Activated B cell treated with CpG ODN at 0.5 μM for 24 hours (primary cell): ENCODE results near the gene ABCG2. TPM values are rescaled to one million over a fixed set of nuclear protein-coding genes. Genes with fewer than 3 reads are reported as not detected.

ENCODE experiments used
- ATAC-seq: fragments of 200-7000 bp; cut with Tn5 transposase; one replicate; pipeline ENCODE4 v1.10.0; 2021; ENCODE audit warnings: low read depth, mild to moderate bottlenecking, moderate library complexity
- CTCF ChIA-PET: fragments of 350-600 bp; sonication (Branson Sonifier 250); formaldehyde crosslinking; loops from one replicate; lab custom pipeline; 2021; ENCODE audit warnings: antibody characterized with exemption; lab: Charles Lee
- POLR2A ChIA-PET: fragments of 350-600 bp; sonication (Branson Sonifier 250); formaldehyde crosslinking; loops from one replicate; lab custom pipeline; 2021; ENCODE audit warnings: antibody characterized with exemption; lab: Charles Lee
- DNase-seq: peaks from one replicate; pipeline ENCODE4 v3.0.0; 2022
- H3K27ac Mint-ChIP-seq: one replicate; pipeline ENCODE4 v1.8.0; 2020; ENCODE audit warnings: mixed read lengths
- H3K27me3 Mint-ChIP-seq: one replicate; pipeline ENCODE4 v1.8.0; 2021; ENCODE audit warnings: mixed read lengths
- H3K36me3 Mint-ChIP-seq: one replicate; pipeline ENCODE4 v1.8.0; 2021; ENCODE audit warnings: low read depth, mixed read lengths
- H3K4me1 Mint-ChIP-seq: one replicate; pipeline ENCODE4 v1.8.0; 2021; ENCODE audit warnings: mixed read lengths
- H3K4me3 Mint-ChIP-seq: one replicate; pipeline ENCODE4 v1.8.0; 2020; ENCODE audit warnings: mild to moderate bottlenecking, mixed read lengths
- H3K9me3 Mint-ChIP-seq: one replicate; pipeline ENCODE4 v1.8.0; 2020; ENCODE audit warnings: mixed read lengths
- intact Hi-C: fragments of 100-400 bp; cut with micrococcal nuclease; formaldehyde crosslinking; loops from one replicate; pipeline ENCODE4 v1.15.1; 2024
- total RNA-seq: library from RNA; stranded (reverse); gene quantifications from 2 replicates; pipeline ENCODE4 v1.2.3, GENCODE V29; 2022
- TF ChIP-seq, protein P1 (sequence below): fragments of 200-600 bp; IDR thresholded peaks from one replicate; pipeline ENCODE4 v1.8.0; 2022; ENCODE audit warnings: antibody characterized with exemption, mild to moderate bottlenecking

The ABCG2 gene
- total RNA-seq, 1 donor from 2014 or later: 0.13 TPM

DNA sequence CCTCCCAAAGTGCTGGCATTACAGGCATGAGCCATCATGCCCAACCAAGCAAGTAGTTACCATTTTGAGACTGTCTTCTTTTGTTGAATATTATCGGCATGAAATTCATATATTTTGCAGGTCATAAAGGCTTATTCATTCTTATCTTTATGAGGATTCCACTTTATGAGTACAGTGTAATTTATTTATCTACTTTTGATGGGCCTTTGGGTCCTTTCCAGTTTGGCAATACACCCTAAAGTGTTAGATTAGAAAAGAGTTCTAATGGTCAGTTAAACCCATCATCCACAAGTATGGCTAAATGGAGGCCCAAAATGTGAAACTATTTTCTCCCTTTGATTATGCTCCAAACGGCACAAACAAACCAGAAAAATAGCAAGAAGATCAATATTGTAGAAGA lies 10.9 kb upstream of the ABCG2 start:
- Mint-ChIP-seq H3K9me3 (peaks cover 5% of the 10 kb centered on the region), H3K27me3 (no peaks in the 10 kb centered on the region), H3K27ac (no peak overlapping the region), H3K4me1 (no peaks in the 10 kb centered on the region), H3K4me3 (no peak overlapping the region), H3K36me3 (no peaks in the 10 kb centered on the region)
- intact Hi-C loops: no loop called here
- CTCF ChIA-PET: no interaction called here
- TF ChIP-seq, protein P1, sequence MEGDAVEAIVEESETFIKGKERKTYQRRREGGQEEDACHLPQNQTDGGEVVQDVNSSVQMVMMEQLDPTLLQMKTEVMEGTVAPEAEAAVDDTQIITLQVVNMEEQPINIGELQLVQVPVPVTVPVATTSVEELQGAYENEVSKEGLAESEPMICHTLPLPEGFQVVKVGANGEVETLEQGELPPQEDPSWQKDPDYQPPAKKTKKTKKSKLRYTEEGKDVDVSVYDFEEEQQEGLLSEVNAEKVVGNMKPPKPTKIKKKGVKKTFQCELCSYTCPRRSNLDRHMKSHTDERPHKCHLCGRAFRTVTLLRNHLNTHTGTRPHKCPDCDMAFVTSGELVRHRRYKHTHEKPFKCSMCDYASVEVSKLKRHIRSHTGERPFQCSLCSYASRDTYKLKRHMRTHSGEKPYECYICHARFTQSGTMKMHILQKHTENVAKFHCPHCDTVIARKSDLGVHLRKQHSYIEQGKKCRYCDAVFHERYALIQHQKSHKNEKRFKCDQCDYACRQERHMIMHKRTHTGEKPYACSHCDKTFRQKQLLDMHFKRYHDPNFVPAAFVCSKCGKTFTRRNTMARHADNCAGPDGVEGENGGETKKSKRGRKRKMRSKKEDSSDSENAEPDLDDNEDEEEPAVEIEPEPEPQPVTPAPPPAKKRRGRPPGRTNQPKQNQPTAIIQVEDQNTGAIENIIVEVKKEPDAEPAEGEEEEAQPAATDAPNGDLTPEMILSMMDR: no peak
- no peak for ATAC-seq
- DNase-seq: no peak
- POLR2A ChIA-PET: no interaction called here

DNA sequence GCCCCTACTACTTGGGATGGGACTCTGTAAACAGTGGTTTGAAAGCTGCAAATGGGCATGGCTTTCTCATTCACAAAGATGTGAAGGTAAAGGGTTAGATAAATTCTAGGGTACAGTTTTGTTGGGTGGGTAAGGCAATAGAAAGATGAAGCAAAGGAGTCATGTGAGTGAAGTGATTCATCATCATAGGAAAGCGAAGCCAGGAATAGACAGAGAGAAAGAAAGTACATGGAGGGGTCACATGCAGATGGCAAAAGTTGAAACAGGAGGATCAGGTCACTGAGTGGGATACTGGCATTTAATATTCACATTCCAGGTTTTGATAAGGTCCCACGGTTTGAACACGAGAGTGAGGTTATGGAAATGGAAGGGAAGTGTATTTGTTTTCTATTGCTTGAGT lies 8.2 kb upstream of the ABCG2 start:
- POLR2A ChIA-PET: no interaction called here
- TF ChIP-seq, protein P1: no peak
- intact Hi-C loops: no loop called here
- no peak overlapping the region for H3K4me3 Mint-ChIP-seq
- H3K4me1 Mint-ChIP-seq: no peaks in the 10 kb centered on the region
- peaks cover 6% of the 10 kb centered on the region for H3K9me3 Mint-ChIP-seq
- no peaks in the 10 kb centered on the region for H3K27me3 Mint-ChIP-seq
- CTCF ChIA-PET: no interaction called here
- no peak overlapping the region for H3K27ac Mint-ChIP-seq
- no peak for ATAC-seq
- no peaks in the 10 kb centered on the region for H3K36me3 Mint-ChIP-seq
- DNase-seq: no peak

DNA sequence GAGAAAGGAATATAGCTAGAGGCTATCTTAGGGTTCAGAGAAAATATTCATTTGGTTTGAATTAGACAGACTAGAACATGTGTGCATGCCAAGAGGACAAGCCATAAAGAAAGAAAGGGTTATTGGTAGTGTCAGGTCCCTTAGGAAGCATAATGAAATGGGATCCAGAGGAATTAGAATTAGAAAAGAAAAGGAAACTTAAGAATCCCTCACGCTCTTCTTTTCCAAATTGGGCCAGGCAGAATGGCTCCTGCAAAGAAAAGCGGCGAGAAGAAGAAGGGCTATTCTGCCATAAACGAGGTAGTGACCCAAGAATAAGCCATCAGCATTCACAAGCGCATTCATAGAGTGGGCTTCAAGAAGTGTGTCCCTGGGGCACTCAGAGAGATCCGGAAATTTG lies 4.9 kb upstream of the ABCG2 start:
- Mint-ChIP-seq H3K4me3 (no peak overlapping the region), H3K27me3 (peaks cover 6% of the 10 kb centered on the region), H3K27ac (no peak overlapping the region), H3K36me3 (no peaks in the 10 kb centered on the region), H3K4me1 (peaks cover 8% of the 10 kb centered on the region), H3K9me3 (peaks cover 6% of the 10 kb centered on the region)
- DNase-seq: no peak
- ChIA-PET CTCF (no interaction called here), POLR2A (no interaction called here)
- TF ChIP-seq, protein P1: no peak
- intact Hi-C loops: no loop called here
- ATAC-seq: no peak

DNA sequence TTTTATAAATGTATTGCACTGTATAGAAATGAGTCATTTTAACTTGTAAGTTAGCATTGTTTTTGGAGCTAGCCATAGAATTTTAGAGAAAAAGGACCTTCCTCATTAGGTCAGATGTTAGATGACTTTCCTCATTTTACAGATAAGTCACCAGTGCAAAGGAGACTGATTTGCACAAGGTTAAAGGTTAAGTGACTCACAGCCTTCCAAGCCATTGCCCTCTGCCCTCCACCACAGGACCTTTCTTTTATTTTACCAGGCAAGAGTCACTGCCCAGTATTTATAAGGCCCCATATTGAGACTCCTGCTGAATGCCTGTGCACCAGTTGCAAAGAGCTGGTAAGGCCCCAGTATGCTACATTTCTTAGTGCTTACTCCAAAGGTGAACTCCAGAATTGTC lies 4.2 kb upstream of the ABCG2 start:
- Mint-ChIP-seq H3K9me3 (peaks cover 6% of the 10 kb centered on the region), H3K27me3 (peaks cover 8% of the 10 kb centered on the region), H3K4me1 (peaks cover 13% of the 10 kb centered on the region), H3K36me3 (no peaks in the 10 kb centered on the region), H3K4me3 (no peak overlapping the region), H3K27ac (no peak overlapping the region)
- TF ChIP-seq, protein P1: no peak
- intact Hi-C loops: no loop called here
- no peak for ATAC-seq
- no peak for DNase-seq
- CTCF ChIA-PET: no interaction called here
- POLR2A ChIA-PET: no interaction called here

DNA sequence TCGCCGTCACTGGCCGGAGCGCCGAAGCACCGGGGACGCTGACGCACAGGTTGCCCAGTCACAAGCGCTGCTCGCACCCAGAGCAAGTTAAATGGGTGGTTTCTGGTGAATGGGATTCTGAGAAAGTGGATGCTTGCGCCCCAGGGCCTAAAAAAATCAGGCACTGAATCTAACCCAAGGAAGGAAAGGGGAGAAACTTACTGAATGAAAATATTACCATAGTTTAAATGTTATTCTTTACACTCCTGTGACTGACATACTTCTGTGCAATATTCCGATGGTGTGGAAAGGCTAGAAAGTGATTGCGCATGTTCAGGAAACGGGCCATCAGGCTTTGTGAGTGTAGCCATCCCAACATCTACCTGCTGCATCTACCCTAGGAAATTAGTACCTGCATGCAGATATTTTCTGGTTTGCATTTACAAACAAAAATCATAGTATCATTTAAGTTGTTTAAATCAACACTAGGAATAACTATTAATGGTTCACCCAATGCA lies 838 bp upstream of the ABCG2 start:
- intact Hi-C loops: no loop called here
- ATAC-seq: no peak

More for the DNA sequence above, 838 bp upstream of the ABCG2 start:
- H3K36me3 Mint-ChIP-seq: no peaks in the 10 kb centered on the region
- ChIA-PET CTCF (no interaction called here), POLR2A (no interaction called here)
- H3K4me1 Mint-ChIP-seq: peaks cover 13% of the 10 kb centered on the region
- H3K9me3 Mint-ChIP-seq: peaks cover under 1% of the 10 kb centered on the region
- peak overlapping the region; percentile 72 for H3K4me3 Mint-ChIP-seq
- H3K27ac Mint-ChIP-seq: no peak overlapping the region
- TF ChIP-seq, protein P1: no peak
- peaks cover 8% of the 10 kb centered on the region for H3K27me3 Mint-ChIP-seq
- DNase-seq: no peak
